ENCODE measurements around the gene ADAM22.
"Not testable (repeated sequence)": the region's sequence is repeated elsewhere in the genome, so short reads cannot be mapped to it uniquely, and the experiment has no call there.

Gene ADAM22

GRCh38 chr7:88109612-88110011 is 175.6 kb downstream of the ADAM22 start:
- DNase-seq (ENCODE audit: low read depth), result no peak

GRCh38 chr7:88111140-88111743 is 177.2 kb downstream of the ADAM22 start:
- no peak for DNase-seq (ENCODE audit: low read depth)

- DNase-seq (ENCODE audit: low read depth), result no peak
Observed at GRCh38 chr7:88111954-88112471, 178.0 kb downstream of the ADAM22 start.

GRCh38 chr7:88115258-88115796 is 181.3 kb downstream of the ADAM22 start:
- no peak for DNase-seq (ENCODE audit: low read depth)

- DNase-seq (ENCODE audit: low read depth), result no peak
Observed at GRCh38 chr7:88115816-88116215, 181.8 kb downstream of the ADAM22 start.

- no peak for DNase-seq (ENCODE audit: low read depth)
Observed at GRCh38 chr7:88116235-88116795, 182.3 kb downstream of the ADAM22 start.

GRCh38 chr7:88117325-88117724 is 183.3 kb downstream of the ADAM22 start:
- no peak for DNase-seq (ENCODE audit: low read depth)

- DNase-seq (ENCODE audit: low read depth), result no peak
Observed at GRCh38 chr7:88121335-88121734, 187.3 kb downstream of the ADAM22 start.

GRCh38 chr7:88127637-88128290 is 193.7 kb downstream of the ADAM22 start:
- DNase-seq (ENCODE audit: low read depth), result no peak

GRCh38 chr7:88132725-88133124 is 198.7 kb downstream of the ADAM22 start:
- DNase-seq (ENCODE audit: low read depth), result no peak

- DNase-seq (ENCODE audit: low read depth), result no peak
Observed at GRCh38 chr7:88140947-88141346, 206.9 kb downstream of the ADAM22 start.

- no peak for DNase-seq (ENCODE audit: low read depth)
Observed at GRCh38 chr7:88141479-88141878, 207.4 kb downstream of the ADAM22 start.

- no peak for DNase-seq (ENCODE audit: low read depth)
Observed at GRCh38 chr7:88141953-88142352, 207.9 kb downstream of the ADAM22 start.

GRCh38 chr7:88146616-88147015 is 212.6 kb downstream of the ADAM22 start:
- no peak for DNase-seq (ENCODE audit: low read depth)

GRCh38 chr7:88147341-88147740 is 213.3 kb downstream of the ADAM22 start:
- DNase-seq (ENCODE audit: low read depth), result no peak

GRCh38 chr7:88147949-88148348 is 213.9 kb downstream of the ADAM22 start:
- DNase-seq (ENCODE audit: low read depth), result no peak

GRCh38 chr7:88150033-88150432 is 216.0 kb downstream of the ADAM22 start:
- DNase-seq (ENCODE audit: low read depth), result no peak

- DNase-seq (ENCODE audit: low read depth), result no peak
Observed at GRCh38 chr7:88151119-88151790, 217.2 kb downstream of the ADAM22 start.

- no peak for DNase-seq (ENCODE audit: low read depth)
Observed at GRCh38 chr7:88153378-88153777, 219.3 kb downstream of the ADAM22 start.

- DNase-seq (ENCODE audit: low read depth), result no peak
Observed at GRCh38 chr7:88155756-88156155, 221.7 kb downstream of the ADAM22 start.

- no peak for DNase-seq (ENCODE audit: low read depth)
Observed at GRCh38 chr7:88156356-88156755, 222.3 kb downstream of the ADAM22 start.

GRCh38 chr7:88159741-88160140 is 225.7 kb downstream of the ADAM22 start:
- DNase-seq (ENCODE audit: low read depth), result not testable (repeated sequence)

- DNase-seq (ENCODE audit: low read depth), result no peak
Observed at GRCh38 chr7:88165697-88166096, 231.6 kb downstream of the ADAM22 start.

All from stimulated activated CD8-positive, alpha-beta memory T cell treated with anti-CD3 and anti-CD28 coated beads, Interleukin-15, amount 100 ng/mL, for 24 hours (primary cell).